Bone marrow (tissue), 2 donors: Measurements from ENCODE around the gene IDUA.

Source experiments
- DNase-seq, 2 donors: peaks; one replicate each; lab custom pipeline; 2025; lab: John Stamatoyannopoulos, UW

Gene IDUA

GRCh38 chr4:1017211-1017610, 30.4 kb downstream of the IDUA start:
- DNase-seq: no peak

GRCh38 chr4:1017706-1018105, 30.9 kb downstream of the IDUA start:
- no peak for DNase-seq

- DNase-seq: no peak
These were observed 31.5 kb downstream of the IDUA start for GRCh38 chr4:1018147-1019020.

DNA sequence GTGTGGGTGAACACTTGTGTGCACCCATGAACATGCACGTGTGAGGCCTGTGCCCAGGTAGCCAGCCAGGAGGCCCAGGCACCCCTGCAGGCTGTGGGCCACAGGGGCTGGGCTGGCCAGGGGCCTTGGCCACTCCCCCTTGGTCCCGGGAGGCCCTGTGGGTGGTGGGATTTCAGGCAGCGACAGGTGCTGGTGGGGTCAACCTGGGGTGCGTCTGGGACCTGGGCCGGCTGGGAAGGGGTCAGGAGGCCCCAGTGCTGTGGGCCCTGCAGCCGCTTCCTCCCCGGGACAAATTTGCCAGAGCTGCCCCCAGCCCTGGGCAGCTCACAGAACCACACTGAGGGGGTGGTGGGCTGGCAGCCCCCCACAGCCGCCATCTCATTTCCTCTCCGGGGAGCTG, 32.5 kb downstream of the IDUA start:
- DNase-seq: no peak

GRCh38 chr4:1019729-1020470, 33.1 kb downstream of the IDUA start:
- no peak for DNase-seq

GRCh38 chr4:1021386-1022050, 34.7 kb downstream of the IDUA start:
- DNase-seq: no peak

GRCh38 chr4:1022051-1022738, 35.4 kb downstream of the IDUA start:
- no peak for DNase-seq

DNA sequence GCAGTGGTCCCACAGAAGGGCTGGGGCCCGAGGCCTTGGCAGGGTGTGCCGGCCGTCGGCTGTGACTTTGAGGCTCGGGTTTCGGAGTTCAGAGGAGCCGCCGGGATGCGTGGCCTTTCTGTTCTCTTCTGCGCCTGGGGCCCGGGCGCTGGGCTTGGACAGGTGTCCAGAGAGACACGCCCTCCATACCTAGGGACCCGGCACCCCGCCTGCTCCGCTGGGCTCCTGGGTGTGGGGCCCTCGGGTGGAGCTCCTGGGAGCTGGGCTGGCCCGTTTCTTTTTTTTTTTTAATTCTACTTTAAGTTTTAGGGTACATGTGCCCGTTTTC, 35.9 kb downstream of the IDUA start:
- no peak for DNase-seq

- no peak for DNase-seq
These were observed 36.3 kb downstream of the IDUA start for GRCh38 chr4:1023075-1023640.

GRCh38 chr4:1023895-1024740, 37.3 kb downstream of the IDUA start:
- DNase-seq: no peak

DNA sequence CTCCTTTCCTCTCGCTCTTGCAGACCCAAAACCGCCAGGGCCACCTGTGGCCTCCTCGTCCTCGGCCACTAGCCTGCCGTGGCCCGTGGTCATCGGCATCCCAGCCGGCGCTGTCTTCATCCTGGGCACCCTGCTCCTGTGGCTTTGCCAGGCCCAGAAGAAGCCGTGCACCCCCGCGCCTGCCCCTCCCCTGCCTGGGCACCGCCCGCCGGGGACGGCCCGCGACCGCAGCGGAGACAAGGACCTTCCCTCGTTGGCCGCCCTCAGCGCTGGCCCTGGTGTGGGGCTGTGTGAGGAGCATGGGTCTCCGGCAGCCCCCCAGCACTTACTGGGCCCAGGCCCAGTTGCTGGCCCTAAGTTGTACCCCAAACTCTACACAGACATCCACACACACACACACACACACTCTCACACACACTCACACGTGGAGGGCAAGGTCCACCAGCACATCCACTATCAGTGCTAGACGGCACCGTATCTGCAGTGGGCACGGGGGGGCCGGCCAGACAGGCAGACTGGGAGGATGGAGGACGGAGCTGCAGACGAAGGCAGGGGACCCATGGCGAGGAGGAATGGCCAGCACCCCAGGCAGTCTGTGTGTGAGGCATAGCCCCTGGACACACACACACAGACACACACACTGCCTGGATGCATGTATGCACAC, 38.2 kb downstream of the IDUA start:
- DNase-seq: no peak

DNA sequence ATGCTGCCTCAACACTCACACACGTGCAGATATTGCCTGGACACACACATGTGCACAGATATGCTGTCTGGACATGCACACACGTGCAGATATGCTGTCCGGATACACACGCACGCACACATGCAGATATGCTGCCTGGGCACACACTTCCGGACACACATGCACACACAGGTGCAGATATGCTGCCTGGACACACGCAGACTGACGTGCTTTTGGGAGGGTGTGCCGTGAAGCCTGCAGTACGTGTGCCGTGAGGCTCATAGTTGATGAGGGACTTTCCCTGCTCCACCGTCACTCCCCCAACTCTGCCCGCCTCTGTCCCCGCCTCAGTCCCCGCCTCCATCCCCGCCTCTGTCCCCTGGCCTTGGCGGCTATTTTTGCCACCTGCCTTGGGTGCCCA, 39.3 kb downstream of the IDUA start:
- DNase-seq: no peak

GRCh38 chr4:1027219-1027914, 40.5 kb downstream of the IDUA start:
- DNase-seq: no peak

GRCh38 chr4:1027915-1028238, 41.0 kb downstream of the IDUA start:
- DNase-seq: no peak

DNA sequence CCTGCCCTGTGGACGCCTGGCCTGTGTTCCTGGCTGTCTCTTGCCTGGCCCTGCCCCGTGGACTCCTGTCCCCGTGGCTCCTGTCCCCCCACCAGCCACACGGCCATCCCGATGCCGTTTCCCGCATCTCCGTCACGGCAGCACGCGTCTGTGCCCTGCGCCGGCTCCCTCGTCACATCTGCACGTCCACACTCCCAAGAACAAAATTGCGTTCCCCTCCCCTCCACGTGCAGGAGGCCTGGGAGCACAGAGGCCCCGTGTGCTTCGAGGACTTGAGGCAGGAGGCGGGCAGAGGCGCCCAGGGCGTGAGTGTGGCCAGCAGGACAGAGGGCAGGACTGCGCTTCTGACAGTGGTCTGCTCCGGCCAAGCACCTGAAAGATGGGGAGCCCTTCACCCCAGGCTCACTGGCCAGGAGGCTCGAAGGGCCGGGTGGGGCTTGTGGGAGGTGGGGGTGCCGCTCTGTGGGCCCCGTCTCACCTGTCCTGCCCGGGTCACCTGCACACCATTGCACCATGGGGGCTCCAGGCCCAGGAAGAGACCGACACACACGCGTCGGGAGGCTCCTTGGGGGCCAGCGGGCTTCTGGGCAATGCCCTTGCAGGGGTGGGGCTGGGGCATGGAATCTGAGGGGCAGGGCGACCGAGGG, 41.9 kb downstream of the IDUA start:
- DNase-seq: no peak

GRCh38 chr4:1029529-1029928, 42.7 kb downstream of the IDUA start:
- no peak for DNase-seq

GRCh38 chr4:1030031-1030430, 43.2 kb downstream of the IDUA start:
- DNase-seq: no peak

GRCh38 chr4:1030559-1030958, 43.7 kb downstream of the IDUA start:
- no peak for DNase-seq

DNA sequence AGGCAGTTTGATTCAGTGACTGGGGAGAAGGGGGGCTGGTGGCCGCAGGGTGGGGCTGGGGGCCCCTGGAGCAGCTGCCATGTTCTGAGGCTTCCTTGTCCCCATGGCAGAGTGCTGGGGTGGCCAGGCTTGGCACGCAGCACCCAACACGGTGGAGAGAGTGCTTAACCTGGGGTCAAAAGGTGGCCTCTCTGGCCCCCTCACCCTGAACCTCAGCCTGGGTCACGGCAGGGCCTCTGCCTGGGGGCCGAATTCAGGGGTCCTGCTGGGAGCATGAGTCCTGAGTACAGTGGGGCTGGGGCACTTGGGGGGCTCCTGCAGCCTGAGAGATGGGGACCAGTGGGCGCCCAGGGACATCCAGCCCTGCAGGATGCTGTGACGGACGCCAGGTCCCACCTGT, 44.5 kb downstream of the IDUA start:
- DNase-seq: no peak
